Osteoblast (primary cell): ENCODE results near the gene TDP1. TPM values are rescaled to one million over a fixed set of nuclear protein-coding genes. Genes with fewer than 3 reads are reported as not detected.

Experiments
- DNase-seq: peaks from one replicate; pipeline ENCODE4 v3.0.0; 2011; ENCODE audit warnings: low spot score, mixed read lengths; ENCODE audit not compliant: insufficient read length; ENCODE audit errors: missing footprints
- H2AFZ ChIP-seq: 2 replicates; pipeline ENCODE4 v1.6.0; 2011; ENCODE audit warnings: mild to moderate bottlenecking, low read length
- H3K27ac ChIP-seq: 2 replicates; pipeline ENCODE4 v1.5.1; 2011; ENCODE audit warnings: mild to moderate bottlenecking, low read depth, low read length, moderate library complexity
- H3K27me3 ChIP-seq: 2 replicates; pipeline ENCODE4 v1.6.0; 2012; ENCODE audit warnings: mild to moderate bottlenecking, control low read depth, inconsistent platforms, low read length, moderate library complexity; ENCODE audit not compliant: insufficient read depth
- H3K36me3 ChIP-seq: 2 replicates; pipeline ENCODE4 v1.5.1; 2011; ENCODE audit warnings: mild to moderate bottlenecking, low read length, control low read depth, moderate library complexity; ENCODE audit not compliant: insufficient read depth
- H3K4me1 ChIP-seq: 2 replicates; pipeline ENCODE4 v1.5.1; 2011; ENCODE audit warnings: mild to moderate bottlenecking, low read length, control low read depth, moderate library complexity; ENCODE audit not compliant: insufficient read depth
- H3K4me2 ChIP-seq: 2 replicates; pipeline ENCODE4 v1.6.0; 2011; ENCODE audit warnings: mild to moderate bottlenecking, low read length; ENCODE audit not compliant: insufficient read depth
- H3K4me3 ChIP-seq: fragments of 200-600 bp; sonication (generic); 3 replicates; pipeline ENCODE4 v1.5.1; 2012; ENCODE audit warnings: mild to moderate bottlenecking, low read length, inconsistent platforms; ENCODE audit not compliant: insufficient read depth
- H3K79me2 ChIP-seq: 2 replicates; pipeline ENCODE4 v1.6.0; 2012; ENCODE audit warnings: mild to moderate bottlenecking, low read length, control low read depth, inconsistent platforms; ENCODE audit not compliant: insufficient read depth
- H3K9me3 ChIP-seq: 2 replicates; pipeline ENCODE4 v1.5.1; 2011; ENCODE audit warnings: low read depth, low read length, control low read depth
- H4K20me1 ChIP-seq: 2 replicates; pipeline ENCODE4 v1.6.0; 2012; ENCODE audit warnings: mild to moderate bottlenecking, low read length, control low read depth; ENCODE audit not compliant: insufficient read depth
- CTCF ChIP-seq: IDR thresholded peaks from 2 replicates; pipeline ENCODE4 v1.5.1; 2011; ENCODE audit warnings: mild to moderate bottlenecking, low read depth, low read length, moderate library complexity; ENCODE audit errors: extremely low read depth
- total RNA-seq: library from RNA; depleted of rRNA; stranded (reverse); fragments of >200 nt; gene quantifications from 2 replicates; pipeline ENCODE4 v1.2.3, GENCODE V29; 2012

Gene TDP1
- total RNA-seq, 1 donor: 11.2 TPM

GRCh38 chr14:89909586-89909985, 46.1 kb upstream of the TDP1 start:
- Histone ChIP-seq H3K27me3 (no peaks in the 10 kb centered on the region), H3K79me2 (no peaks in the 10 kb centered on the region), H3K27ac (no peak overlapping the region), H3K4me2 (no peak overlapping the region), H3K4me3 (no peak overlapping the region), H3K36me3 (no peaks in the 10 kb centered on the region), H3K4me1 (peaks cover 27% of the 10 kb centered on the region), H4K20me1 (no peaks in the 10 kb centered on the region), H3K9me3 (no peaks in the 10 kb centered on the region), H2AFZ (no peak overlapping the region)
- DNase-seq: no peak
- TF ChIP-seq CTCF: no peak

GRCh38 chr14:89910691-89911009, 45.1 kb upstream of the TDP1 start:
- no peaks in the 10 kb centered on the region for H3K9me3 ChIP-seq
- TF ChIP-seq CTCF: no peak
- peak overlapping the region; percentile 59 for H3K4me2 ChIP-seq
- no peaks in the 10 kb centered on the region for H3K36me3 ChIP-seq
- H3K79me2 ChIP-seq: no peaks in the 10 kb centered on the region
- no peak overlapping the region for H2AFZ ChIP-seq
- H3K4me1 ChIP-seq: peaks cover 32% of the 10 kb centered on the region
- DNase-seq: no peak
- H3K27me3 ChIP-seq: no peaks in the 10 kb centered on the region
- H4K20me1 ChIP-seq: no peaks in the 10 kb centered on the region
- no peak overlapping the region for H3K4me3 ChIP-seq
- H3K27ac ChIP-seq: peak overlapping the region; percentile 87

DNA sequence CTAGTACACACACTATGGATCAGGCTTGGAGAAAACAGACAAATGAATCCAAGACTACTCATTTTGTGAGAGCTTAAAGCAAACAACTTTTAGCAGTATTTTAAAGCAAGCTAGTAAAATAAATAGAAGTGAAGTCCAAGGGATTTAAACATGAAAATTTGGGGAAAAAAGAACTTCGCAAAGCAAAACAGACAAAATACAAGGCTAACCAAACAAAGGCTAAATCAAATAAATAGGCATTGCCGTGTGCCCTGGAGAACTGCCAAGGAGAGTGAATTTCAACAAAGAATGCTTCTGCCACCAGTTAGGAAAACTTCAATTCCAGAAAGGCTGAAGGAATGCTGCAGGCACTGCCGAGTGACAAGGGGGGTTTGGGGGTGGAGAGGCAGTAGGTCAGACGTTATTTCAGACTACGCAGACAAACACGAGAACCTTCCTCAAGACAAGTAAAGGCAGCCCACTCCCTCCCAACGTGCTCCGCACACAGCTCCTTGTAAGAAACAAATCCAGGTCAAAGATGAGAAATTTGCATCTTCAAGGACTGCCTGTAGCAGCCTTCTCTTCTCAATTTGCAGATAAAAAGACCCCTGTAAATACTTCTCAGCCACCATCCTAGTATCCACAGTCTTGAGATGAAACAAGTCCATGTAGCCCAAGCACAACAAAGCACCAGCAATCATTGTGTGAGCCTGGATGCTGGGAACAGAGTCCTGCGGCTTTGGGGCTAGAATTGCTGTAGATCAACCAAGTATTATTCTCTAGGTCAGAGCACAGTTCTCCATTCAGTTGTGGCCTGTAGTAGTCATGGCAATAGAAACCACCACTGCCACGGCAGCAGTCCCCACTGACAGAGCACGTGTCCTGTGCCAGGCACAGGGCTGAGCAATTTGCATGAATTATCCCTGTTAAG, 44.5 kb upstream of the TDP1 start:
- Histone ChIP-seq H3K4me1 (peaks cover 32% of the 10 kb centered on the region), H3K4me2 (peak overlapping the region; percentile 59), H3K79me2 (no peaks in the 10 kb centered on the region), H3K36me3 (no peaks in the 10 kb centered on the region), H3K27ac (peak overlapping the region; percentile 87), H3K27me3 (no peaks in the 10 kb centered on the region), H3K4me3 (peak overlapping the region; percentile 4), H4K20me1 (no peaks in the 10 kb centered on the region), H2AFZ (peak overlapping the region; percentile 45), H3K9me3 (no peaks in the 10 kb centered on the region)
- TF ChIP-seq CTCF: no peak
- no peak for DNase-seq

DNA sequence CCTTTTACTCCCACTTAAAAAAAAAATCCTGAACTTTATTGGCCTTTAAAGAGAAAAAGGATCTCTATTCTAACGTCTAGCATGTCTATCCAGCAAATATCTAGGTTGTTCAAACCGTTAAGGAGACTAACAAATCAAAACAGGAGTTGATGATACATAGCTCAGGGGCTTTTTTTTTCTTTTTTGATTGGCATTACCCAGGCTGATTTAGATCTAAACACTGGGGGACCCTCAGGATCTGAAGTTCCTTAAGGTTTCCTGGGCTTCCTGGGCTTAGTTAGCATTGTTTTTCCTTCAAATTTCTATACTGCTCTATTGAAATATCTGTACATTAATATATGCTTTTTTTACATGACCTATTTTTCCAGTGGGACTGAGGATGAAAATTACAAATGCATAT, 43.5 kb upstream of the TDP1 start:
- Histone ChIP-seq H3K9me3 (no peaks in the 10 kb centered on the region), H3K27ac (peak overlapping the region; percentile 87), H3K4me3 (no peak overlapping the region), H3K79me2 (no peaks in the 10 kb centered on the region), H3K4me1 (peaks cover 39% of the 10 kb centered on the region), H2AFZ (no peak overlapping the region), H3K36me3 (no peaks in the 10 kb centered on the region), H4K20me1 (no peaks in the 10 kb centered on the region), H3K27me3 (no peaks in the 10 kb centered on the region), H3K4me2 (peak overlapping the region; percentile 12)
- TF ChIP-seq CTCF: no peak
- no peak for DNase-seq
